ENCODE results near the gene OR1E2.
"Not testable (repeated sequence)": the region's sequence is repeated elsewhere in the genome, so short reads cannot be mapped to it uniquely, and the experiment has no call there.

The OR1E2 gene

GRCh38 chr17:3397801-3398200, 35.8 kb downstream of the OR1E2 start:
- not testable (repeated sequence) for DNase-seq

GRCh38 chr17:3389791-3390190, 43.9 kb downstream of the OR1E2 start:
- DNase-seq = no peak

- DNase-seq = no peak
These were observed 47.5 kb downstream of the OR1E2 start, which contains the start of gene OR3A2 for GRCh38 chr17:3385869-3386816. TSS of gene OR3A2 (minus strand) at chr17:3386308.
